HG02642 (cell line): ENCODE measurements around the gene NOSIP.
A peak's percentile ranks its signal among the peaks of the same experiment; 100 is the strongest.

ENCODE experiments used
- ATAC-seq: cut with Tn5 transposase; IDR thresholded peaks from one replicate; pipeline ENCODE4 v1.9.1; 2021; ENCODE audit warnings: mild to moderate bottlenecking; ENCODE audit not compliant: unreplicated experiment, poor library complexity

The NOSIP gene

DNA sequence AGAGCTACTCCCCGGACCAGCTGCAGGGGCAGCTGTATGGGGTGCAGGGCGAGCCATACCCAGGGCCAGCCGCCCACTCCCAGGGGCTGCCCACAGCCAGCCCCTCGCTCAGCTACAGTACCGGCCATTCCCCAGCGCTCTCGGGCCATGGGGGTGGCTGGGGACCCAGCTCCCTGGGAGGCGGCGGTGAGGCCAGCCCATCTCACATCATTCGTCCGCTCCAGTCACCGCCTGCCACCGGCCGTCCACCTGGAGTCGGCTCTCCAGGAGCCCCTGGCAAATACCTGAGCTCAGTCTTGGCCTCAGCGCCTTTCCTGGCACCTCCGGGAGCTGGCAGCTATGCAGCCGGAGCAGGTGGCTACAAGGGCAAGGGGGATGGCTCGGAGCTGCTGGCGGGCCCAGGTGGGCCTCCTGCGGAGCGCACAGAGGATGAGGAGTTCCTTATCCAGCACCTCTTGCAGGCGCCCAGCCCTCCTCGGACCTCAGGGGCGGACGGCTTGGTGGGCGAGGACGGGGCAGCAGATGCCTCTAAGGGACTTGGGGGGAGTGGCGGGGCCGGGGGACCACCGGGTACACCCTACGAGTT is 15.6 kb upstream of the NOSIP start:
- ATAC-seq: no peak

DNA sequence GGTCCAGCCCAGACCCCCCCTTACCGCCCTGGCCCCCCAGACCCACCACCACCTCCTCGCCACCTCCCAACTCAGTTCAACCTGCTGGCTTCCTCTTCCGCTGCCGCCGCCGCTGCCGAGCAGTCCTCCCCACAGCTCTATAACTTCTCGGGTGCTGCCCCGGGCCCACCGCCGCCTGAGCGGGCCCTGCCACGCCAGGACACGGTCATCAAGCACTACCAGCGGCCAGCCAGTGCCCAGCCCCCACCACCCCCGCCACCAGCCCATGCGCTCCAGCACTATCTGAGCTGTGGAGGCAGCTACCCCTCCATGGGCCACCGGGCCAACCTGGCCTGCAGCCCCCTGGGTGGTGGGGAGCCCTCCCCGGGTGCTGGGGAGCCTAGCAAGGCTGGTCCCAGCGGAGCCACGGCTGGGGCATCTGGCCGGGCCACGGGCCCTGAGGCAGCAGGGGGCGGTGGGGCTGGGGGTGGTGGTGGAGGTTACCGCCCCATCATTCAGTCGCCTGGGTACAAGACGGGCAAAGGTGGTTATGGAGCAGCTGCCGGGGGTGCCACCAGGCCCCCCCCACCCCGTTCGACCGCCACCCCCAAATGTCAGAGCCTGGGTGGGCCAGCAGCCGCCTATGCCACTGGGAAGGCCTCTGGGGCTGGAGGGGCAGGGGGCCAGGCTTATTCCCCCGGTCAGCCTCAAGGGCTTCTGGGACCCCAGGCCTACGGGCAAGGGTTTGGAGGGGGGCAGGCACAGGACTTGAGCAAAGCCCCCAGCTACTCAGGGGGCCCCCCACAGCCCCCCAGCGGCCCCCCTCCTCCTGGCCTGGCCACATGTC is 14.8 kb upstream of the NOSIP start:
- ATAC-seq: no peak

DNA sequence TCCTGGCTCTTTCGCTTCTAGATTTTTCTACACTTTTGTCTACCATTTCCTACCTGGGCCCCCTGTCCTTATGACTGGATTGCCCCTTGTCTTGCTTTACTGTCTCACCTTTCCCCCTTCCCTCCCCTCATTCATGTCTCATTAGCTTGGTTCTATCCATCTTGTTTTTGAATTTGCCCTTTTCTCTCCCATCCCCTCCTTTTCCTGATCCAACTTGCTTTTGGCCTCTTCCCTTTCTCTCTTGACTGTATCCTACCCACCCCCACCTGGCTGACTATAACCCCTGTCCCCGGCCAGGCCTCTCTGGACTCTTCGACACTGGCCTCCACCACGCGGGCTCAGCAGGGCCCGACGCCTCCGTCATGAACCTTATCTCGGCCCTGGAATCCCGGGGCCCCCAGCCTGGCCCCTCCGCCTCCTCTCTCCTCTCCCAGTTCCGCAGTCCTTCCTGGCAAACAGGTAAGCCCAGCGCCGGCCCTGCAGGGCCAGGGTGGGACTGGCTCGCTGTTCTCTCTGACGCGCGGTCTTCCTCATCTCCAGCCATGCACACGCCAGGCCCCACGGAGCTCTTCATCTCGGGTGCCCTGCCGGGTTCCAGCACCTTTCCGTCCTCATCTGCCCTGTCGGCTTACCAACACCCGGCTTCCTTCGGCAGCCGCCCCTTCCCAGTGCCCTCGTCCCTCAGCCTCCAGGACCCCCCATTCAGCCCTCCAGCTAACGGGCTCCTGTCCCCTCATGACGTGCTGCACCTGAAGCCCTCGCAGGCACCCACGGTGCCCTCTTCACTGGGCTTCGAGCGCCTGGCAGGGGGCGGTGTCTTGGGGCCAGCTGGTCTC is 14.0 kb upstream of the NOSIP start:
- ATAC-seq: no peak

DNA sequence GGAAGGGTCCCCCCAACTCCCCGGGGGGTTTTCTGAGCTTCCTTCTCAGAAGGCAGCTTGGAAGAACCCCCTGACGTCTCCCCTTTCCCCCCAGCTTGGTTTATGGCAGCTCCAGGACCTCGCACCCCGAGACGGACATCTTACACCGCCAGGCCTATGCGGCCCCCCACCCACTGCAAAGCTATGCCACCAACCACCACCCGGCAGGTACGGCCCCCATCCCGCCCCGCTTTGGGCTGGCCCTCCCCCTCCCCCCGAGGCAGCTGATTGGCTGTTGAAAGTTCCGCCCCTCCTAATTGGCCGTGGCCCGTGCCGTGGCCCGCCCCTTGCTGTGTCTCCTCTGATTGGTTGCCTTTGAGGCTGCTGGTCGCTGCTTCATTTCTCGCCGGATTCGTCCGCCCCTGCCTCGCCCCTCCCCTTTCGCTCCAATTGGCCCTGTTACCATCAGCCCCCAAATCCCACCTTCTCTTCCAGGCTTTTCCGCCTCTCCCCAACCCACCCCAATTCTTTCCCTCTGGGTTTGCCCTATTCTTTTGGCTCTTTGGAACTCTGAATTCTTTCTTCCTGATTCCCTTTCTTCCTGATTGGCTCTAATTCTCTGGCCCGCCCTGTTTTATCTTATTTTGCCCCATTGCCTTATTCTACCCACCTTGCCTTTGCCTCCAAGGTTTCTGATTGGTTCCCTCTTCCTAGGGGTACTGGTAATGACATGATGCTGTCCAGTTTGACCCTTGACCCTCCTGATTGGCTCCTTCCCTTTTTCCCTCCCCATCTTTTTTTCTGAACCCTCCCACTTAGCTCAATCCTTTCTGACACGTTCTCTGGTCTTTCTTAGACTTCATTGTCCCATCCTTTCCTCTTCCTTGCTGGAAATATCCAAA is 13.1 kb upstream of the NOSIP start:
- peak; percentile 52 for ATAC-seq

DNA sequence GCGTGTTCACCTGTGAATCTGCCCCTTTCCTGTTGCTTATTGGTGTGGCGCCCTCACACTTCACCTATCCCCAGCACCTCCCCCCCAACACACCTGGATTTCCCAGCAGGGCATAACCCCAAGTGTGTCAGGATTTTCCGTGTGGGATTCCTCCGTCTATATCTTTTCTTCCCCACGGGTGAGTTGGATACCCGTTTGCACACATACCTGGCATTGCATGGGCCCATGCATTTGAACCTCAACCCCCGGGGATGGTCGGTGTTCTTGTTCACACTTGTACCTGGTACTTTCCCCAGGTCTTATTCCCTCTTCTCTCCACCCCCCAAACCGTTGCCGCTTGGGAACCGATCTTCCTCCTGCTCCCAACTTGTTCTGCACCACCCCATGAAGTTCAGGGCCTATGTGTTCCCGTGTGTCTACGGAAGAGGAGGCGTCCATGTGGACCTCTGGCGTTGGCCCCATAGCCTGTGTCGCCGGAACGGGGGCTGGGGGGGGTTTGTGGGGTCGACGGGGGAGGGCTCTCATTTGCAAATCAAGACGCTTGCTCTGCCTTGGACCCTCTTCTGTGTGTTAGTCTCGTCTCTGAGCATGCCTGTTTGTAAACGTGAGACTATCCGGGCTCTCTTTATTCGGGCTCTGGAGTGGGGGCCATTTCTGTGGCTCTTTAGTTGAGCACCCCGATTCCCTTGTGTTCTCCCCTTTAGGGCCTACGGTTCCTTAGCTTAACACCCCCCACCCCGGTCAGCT is 12.3 kb upstream of the NOSIP start:
- no peak for ATAC-seq

DNA sequence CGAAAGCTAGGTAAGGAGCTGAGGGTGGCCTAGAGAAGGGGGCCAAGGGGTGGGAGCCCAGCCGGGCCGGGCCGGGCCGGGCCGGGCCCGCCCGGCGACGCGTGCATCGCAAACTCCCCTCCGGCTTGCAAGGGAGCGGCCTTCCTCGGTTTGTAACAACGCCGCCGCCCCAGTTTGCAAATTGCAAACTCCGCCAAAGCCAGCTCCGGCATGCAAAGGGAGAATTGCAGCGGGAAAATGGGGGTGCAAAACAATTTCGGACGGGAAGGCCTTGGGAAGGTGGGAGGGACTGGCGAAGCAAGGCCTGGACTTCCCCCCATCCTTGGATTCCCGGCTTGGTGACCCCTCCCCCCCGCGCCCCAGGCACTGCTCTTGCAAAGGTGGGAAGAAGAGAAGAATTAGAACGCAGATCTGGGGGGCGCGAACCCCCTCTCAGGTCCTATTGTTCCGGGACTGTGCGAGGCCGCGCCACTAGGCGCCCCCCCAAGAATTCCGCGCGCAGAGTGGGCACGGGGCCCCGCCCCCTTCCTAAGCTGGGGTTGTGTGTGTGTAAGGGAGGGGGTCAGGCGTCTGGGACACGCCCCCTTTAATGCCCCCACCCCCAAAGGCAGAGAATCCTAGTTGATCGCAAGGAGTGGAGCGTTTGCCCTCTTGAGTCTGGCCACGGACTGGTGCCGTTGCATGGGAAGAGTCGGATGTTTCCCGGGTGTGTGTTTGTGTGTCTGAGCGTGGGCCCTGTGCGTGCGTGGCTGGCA is 11.6 kb upstream of the NOSIP start:
- ATAC-seq: no peak

DNA sequence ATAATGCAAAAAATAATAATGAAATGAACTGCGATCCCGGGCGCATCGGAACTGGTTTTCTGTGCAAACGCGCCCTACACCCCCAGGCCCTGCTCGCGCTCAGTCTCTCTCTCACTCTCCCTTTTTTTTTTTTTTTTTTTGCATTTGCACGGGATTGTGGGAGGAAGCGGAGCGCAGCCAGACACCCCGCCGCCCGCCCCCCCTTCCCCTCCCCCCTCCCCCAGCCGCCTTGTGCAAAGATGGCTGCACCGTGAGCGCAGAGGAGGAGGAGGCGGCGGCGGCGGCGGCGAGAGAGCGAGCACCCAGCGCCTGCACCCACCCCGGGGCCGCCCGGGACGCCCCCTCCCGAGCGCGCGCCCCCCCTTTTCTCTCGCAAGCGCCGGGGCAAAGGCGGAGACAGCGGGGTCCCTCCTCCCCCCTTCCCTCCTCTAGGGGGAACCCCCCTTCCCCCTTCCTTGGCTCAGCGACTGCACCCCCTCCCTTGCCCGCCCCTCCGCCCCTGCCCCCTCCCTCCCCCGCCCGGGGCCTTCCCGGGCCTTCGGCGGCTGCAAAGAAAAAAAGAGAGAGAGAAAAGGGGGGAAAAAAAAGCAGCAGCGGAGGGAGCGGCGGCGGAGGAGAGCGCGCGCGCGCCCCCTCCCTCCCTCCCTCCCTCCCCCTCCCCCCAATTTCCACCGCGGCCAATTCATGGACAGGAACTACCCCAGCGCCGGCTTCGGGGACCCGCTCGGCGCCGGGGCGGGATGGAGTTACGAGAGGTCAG is 10.8 kb upstream of the NOSIP start, which contains the start of gene PRR12:
PRR12 (plus strand) TSS at position 212 of the 760 bp plus-strand sequence; CDS start at position 685, 473 bp downstream.
- peak; percentile 26 for ATAC-seq

DNA sequence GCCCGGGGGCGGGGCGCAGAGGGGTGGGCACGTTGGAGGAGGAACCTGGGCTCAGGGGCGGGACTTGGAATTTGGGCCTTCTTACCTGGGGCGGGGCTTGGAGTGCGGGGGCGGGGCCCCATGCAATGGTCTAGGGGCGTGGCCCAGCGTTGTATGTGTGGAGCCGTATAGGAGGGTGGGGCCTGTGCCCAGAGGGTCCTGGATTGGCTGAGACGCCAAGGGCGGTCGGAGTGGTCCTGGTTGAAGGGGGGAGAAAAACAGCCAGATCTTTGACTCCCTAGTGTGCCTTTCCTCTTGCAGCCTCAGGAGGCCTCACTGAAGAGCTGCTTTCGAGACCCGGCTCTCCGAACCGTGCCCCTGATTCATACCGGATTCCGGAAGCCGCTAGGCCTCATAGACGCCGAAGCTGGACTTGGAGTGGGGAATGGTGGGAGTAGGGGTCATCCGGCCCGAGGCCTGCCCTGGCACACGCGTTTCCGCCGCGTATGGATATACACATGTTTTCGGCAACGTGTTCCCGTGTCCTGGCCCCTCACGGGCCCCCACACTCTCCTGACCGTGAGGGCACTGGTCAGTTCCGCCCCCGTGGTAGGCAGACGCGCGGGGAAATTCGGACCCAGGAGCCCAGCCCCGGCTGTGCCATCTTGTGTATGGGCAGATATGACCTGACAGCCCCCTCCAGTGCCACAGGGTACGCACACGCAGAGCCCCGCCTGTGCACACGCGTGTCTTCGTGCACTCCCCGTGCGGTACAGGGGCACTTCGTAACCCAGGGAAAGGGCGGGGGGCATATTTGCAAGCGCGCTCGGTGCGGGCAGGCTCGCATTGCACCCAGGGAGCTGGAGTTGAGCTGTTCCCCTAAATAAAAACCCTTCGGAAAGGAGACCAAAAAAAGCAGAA is 10.0 kb upstream of the NOSIP start:
- ATAC-seq: peak; percentile 60

DNA sequence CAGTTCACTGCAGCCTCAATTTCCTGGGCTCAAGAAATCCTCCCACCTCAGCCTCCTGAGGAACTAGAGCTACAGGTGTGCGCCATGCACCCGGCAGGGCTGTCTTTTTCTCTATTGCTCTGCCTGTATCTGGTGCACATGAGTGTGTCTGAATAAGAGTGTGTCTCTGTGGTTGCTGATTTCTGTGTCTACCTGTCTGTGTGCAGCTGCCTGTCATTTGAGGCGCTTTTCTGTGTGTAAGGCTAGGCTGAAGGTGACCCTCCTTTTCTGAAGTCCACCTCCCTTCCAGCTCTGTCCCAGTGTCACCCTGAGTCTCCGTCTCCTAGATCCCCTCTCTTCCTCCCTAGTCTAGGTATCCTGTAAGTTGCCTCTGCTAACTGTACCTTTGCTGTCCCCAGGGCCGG is 9.1 kb upstream of the NOSIP start:
- ATAC-seq: no peak

DNA sequence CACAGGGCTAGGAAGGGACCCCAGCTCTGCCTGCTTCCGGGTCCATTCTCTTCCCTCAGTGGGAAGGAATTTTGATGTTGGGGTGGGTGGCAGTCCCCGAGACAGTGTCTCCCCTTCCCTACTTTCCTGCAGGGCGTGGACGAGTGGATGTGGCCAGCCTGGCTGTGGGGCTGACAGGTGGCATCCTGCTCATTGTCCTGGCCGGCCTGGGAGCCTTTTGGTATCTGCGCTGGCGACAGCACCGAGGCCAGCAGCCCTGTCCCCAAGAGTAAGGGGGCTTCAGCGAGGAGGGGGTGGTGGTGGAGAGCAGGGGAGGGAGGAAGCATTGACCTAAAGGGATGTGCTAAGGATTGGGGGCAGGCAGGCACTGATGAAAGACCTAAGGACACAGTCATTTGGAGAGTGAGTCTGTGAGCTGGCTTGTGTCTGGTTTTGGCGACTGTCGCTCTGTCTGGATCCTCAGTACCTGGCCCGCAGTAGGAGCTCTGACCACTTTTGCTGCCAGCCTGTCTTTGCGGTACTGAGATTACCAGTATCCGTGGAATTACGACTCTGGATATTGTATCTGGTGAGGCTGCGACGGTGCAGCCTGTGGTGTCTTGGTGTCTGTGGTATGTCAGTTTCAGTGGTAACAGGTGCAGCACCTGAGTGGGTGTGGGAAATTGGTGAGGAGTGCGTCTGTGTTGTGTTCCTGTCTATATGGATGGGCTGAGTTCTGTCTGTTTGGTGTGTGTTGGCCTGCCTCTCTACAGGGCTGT is 8.2 kb upstream of the NOSIP start:
- ATAC-seq: no peak

DNA sequence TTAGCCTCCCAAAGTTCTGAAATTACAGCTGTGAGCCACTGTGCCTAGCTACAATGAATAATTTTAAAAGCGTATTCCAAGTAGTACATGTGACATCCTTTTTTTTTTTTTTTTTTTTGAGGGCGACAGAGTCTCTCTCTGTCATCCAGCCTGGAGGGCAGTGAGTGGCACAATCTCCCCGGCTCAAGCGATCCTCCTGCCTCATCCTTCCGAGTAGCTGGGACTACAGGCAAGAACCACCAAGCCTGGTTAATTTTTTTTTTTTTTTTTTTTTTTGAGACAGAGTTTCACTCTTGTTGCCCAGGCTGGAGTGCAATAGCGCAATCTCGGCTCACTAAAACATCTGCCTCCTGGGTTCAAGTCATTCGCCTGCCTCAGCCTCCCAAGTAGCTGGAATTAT is 6.9 kb upstream of the NOSIP start:
- ATAC-seq: no peak

DNA sequence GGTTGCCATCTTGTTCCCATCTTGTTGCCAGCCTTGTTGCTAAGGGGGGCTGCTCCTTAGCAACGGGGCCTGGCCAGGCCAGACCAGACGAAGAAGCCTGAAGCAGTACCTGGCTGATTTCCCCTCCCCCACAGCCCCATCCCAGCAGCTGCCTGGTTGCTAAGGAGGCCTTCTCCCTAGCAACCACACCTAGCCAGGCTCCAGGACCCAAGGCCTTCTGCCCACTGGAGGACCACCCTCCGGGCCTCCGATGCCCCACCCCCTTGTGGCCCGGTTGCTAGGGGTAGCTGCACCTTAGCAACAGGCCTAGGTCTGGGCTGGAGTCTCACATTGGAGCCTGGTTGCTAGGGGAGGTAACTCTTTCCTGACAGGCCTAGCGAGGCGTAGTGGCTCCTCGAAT is 4.7 kb upstream of the NOSIP start:
- no peak for ATAC-seq

DNA sequence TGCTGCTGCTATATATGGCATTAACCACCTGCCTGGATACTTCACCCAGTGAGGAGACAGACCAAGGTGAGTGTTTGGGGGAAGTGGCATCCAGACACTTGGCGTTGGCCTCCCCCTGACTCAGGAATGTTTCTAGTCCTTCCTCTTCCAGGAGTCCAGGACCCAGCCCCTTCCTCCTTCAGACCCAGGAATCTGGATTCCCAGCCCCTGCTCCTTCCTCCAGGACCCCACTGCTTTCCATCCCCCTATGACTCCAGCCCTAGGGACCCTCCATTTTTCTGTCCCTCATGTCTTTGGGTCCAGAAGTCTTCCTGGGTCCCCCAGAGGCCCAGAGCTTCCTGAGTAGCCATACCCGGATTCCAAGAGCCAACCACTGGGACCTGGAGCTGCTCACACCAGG is 2.9 kb upstream of the NOSIP start:
- no peak for ATAC-seq

DNA sequence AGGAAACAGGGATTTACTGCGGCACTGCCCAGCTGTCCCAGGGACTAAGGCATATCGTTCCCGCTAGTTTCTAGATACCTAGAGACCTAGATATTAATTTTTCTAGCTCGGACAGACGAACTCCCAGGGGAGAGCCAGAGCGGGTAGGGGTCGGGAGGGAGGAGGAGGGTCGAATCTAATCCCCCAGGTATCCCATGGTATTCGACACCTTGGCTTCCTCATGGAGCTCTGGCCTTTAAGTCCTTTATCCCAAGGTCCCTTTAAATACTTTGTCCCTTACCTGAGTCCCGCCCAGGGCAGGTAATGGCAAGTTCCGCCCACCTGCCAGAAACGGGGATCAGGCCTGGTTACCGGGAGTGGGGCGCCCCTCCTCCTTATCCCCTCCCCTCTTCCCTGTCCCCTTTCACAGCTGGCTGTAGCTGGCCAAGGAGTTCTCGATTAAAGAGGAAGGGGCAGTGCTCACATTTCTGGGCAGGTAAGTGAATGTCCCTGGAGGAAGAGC is 702 bp upstream of the NOSIP start, which contains the start of gene PRRG2:
PRRG2 (plus strand) TSS at position 310 of the 502 bp plus-strand sequence. CDS start 1,904 bp downstream, outside the sequence.
- ATAC-seq: peak; percentile 1

DNA sequence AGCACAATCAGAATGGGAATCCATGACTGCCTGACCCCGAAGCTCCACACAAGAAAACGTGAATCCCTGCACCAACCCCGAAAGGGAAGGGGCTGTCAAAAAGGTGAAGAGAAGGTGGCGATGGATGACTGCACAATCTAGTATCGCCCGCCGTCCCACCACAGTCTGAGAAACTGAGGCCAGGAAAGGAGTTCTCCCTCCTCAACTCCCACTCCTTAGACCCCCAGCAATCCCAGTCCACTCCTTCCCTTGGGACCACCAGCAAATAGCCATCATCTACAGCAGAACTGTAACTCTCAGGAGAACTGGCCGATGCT is 451 bp downstream of the NOSIP start:
- ATAC-seq: peak; percentile 10

DNA sequence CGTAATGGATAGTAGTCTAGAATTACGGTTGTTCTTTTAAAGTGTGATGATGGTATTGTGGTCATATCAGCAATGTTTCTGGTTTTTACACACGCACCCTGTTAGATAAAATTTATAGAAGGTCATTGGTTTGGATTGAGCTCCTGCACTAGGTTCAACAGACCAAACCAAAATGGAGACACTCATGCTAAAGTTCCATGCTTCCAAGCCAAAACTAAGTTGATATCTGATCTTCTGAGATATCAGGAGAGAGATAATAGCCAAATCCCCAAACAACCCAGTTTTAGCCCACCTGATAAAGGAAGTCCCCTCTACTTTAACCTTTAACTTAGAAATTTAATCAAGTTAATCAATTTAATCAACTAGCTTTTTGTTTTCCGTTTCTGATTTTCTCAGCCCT is 1.2 kb downstream of the NOSIP start:
- ATAC-seq: no peak
